KMS-11 (cell line): ENCODE results near the gene CRMP1.

ENCODE experiments used
- H2AFZ ChIP-seq: fragments of 200-600 bp; sonication (generic); 2 replicates; pipeline ENCODE4 v1.6.1; 2016; ENCODE audit warnings: antibody characterized with exemption, mixed run types, low read depth
- H3K27ac ChIP-seq: fragments of 200-600 bp; sonication (generic); 2 replicates; pipeline ENCODE4 v1.6.1; 2016; ENCODE audit warnings: mild to moderate bottlenecking, mixed run types
- H3K27me3 ChIP-seq: fragments of 200-600 bp; sonication (generic); 2 replicates; pipeline ENCODE4 v1.6.1; 2017; ENCODE audit warnings: mild to moderate bottlenecking, low read depth, mixed run types, moderate library complexity; ENCODE audit not compliant: insufficient read depth
- H3K36me3 ChIP-seq: fragments of 200-600 bp; sonication (generic); 2 replicates; pipeline ENCODE4 v1.6.1; 2017; ENCODE audit warnings: mild to moderate bottlenecking, mixed run types; ENCODE audit not compliant: insufficient read depth
- H3K4me1 ChIP-seq: fragments of 200-600 bp; sonication (generic); 2 replicates; pipeline ENCODE4 v1.6.1; 2016; ENCODE audit warnings: mild to moderate bottlenecking, low read depth, mixed run types; ENCODE audit not compliant: poor library complexity, severe bottlenecking
- H3K4me2 ChIP-seq: fragments of 200-600 bp; sonication (generic); 2 replicates; pipeline ENCODE4 v1.7.0; 2016; ENCODE audit warnings: mild to moderate bottlenecking, mixed run types
- H3K4me3 ChIP-seq: fragments of 200-600 bp; sonication (generic); IDR thresholded peaks from 2 replicates; pipeline ENCODE4 v1.6.1; 2017; ENCODE audit warnings: low read depth, low read length, mixed read lengths; ENCODE audit not compliant: insufficient read depth
- H3K79me2 ChIP-seq: fragments of 200-600 bp; sonication (generic); 2 replicates; pipeline ENCODE4 v1.6.1; 2016; ENCODE audit warnings: low read depth, mixed run types; ENCODE audit not compliant: insufficient read depth
- H3K9ac ChIP-seq: fragments of 200-600 bp; sonication (generic); 2 replicates; pipeline ENCODE4 v1.6.1; 2016; ENCODE audit warnings: mild to moderate bottlenecking, mixed run types
- H4K20me1 ChIP-seq: fragments of 200-600 bp; sonication (generic); 2 replicates; pipeline ENCODE4 v1.6.1; 2016; ENCODE audit warnings: mild to moderate bottlenecking, mixed run types; ENCODE audit not compliant: insufficient read depth
- TF ChIP-seq, protein P1 (sequence below): fragments of 200-600 bp; sonication (generic); conservative IDR thresholded peaks from 2 replicates; pipeline ENCODE4 v1.6.1; 2017; ENCODE audit warnings: low read depth, mild to moderate bottlenecking, antibody characterized with exemption, low read length, moderate library complexity, mixed read lengths

Gene CRMP1

DNA sequence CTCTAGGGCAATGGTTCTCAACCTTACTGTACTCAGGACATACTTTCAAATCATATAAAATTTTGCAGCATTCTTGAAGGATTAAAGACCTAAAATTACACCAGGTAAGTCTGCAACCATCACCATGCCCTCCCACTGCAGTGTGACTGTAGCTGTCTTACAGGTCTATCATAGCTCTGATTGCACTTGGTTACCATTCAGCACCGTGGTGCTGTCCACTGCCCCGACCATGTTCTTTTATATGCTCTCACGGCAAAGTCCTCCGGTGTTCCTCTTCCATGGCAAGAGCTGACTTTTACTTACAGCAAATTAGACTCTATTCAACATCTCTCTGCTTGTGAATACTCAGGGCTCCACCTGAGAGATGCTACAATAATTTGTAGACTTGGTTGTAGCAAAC lies 11.5 kb downstream of the CRMP1 start:
- no peaks in the 10 kb centered on the region for H3K4me1 ChIP-seq
- TF ChIP-seq, protein P1, sequence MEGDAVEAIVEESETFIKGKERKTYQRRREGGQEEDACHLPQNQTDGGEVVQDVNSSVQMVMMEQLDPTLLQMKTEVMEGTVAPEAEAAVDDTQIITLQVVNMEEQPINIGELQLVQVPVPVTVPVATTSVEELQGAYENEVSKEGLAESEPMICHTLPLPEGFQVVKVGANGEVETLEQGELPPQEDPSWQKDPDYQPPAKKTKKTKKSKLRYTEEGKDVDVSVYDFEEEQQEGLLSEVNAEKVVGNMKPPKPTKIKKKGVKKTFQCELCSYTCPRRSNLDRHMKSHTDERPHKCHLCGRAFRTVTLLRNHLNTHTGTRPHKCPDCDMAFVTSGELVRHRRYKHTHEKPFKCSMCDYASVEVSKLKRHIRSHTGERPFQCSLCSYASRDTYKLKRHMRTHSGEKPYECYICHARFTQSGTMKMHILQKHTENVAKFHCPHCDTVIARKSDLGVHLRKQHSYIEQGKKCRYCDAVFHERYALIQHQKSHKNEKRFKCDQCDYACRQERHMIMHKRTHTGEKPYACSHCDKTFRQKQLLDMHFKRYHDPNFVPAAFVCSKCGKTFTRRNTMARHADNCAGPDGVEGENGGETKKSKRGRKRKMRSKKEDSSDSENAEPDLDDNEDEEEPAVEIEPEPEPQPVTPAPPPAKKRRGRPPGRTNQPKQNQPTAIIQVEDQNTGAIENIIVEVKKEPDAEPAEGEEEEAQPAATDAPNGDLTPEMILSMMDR, result no peak
- no peaks in the 10 kb centered on the region for H4K20me1 ChIP-seq
- no peak overlapping the region for H3K27ac ChIP-seq
- H3K79me2 ChIP-seq, result no peaks in the 10 kb centered on the region
- no peak overlapping the region for H3K4me3 ChIP-seq
- no peak overlapping the region for H3K9ac ChIP-seq
- no peak overlapping the region for H2AFZ ChIP-seq
- H3K4me2 ChIP-seq, result no peak overlapping the region
- no peaks in the 10 kb centered on the region for H3K36me3 ChIP-seq
- no peaks in the 10 kb centered on the region for H3K27me3 ChIP-seq

DNA sequence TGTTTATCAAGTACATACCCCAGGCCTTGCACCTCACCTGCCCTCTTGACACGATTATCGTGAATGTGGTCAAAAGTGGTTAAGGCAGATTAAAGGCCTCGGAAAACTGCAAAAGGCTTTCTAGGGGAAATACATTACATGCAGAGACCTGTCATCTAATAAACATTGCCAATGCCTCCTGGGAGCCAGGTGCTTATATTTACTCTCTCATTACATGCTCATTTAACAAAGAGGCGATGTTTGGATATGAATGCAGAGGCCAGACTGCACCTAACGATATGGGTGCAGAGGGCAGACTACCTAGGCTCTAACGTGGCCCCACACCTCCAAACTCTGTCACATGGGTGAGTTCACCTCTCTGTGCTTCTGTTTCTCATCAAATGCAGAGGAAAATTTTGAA lies 14.5 kb downstream of the CRMP1 start:
- no peak overlapping the region for H3K9ac ChIP-seq
- H3K4me2 ChIP-seq, result no peak overlapping the region
- no peak overlapping the region for H2AFZ ChIP-seq
- TF ChIP-seq, protein P1, result no peak
- no peaks in the 10 kb centered on the region for H3K36me3 ChIP-seq
- no peaks in the 10 kb centered on the region for H4K20me1 ChIP-seq
- H3K4me3 ChIP-seq, result no peak overlapping the region
- no peaks in the 10 kb centered on the region for H3K79me2 ChIP-seq
- H3K27ac ChIP-seq, result no peak overlapping the region
- H3K27me3 ChIP-seq, result no peaks in the 10 kb centered on the region; the same call in 1 of the 2 replicates
- H3K4me1 ChIP-seq, result no peaks in the 10 kb centered on the region

DNA sequence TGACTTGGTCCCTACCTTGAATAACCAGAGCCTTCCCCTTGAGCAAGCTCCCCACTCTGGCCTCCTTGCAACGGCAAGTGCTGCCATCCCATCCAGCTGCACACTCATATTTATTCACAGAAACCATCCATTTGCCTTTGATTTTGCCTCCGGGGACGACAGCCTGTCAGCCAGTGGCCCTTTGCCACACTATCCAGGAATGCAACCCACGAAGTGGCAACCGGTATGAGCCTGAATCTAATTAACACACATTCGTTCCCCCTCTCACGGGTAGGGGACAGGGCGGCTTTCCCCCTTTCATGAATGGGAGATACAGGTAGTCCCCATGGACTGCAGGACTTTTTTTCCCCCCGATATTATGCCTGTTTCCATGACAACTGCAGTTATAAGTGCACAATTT lies 15.5 kb downstream of the CRMP1 start:
- Histone ChIP-seq H3K27me3 (no peaks in the 10 kb centered on the region; the same call in 1 of the 2 replicates), H3K4me2 (no peak overlapping the region), H3K9ac (no peak overlapping the region), H3K4me1 (no peaks in the 10 kb centered on the region), H4K20me1 (no peaks in the 10 kb centered on the region), H3K36me3 (no peaks in the 10 kb centered on the region), H3K27ac (no peak overlapping the region), H3K4me3 (no peak overlapping the region), H2AFZ (no peak overlapping the region), H3K79me2 (no peaks in the 10 kb centered on the region)
- TF ChIP-seq, protein P1, result no peak

DNA sequence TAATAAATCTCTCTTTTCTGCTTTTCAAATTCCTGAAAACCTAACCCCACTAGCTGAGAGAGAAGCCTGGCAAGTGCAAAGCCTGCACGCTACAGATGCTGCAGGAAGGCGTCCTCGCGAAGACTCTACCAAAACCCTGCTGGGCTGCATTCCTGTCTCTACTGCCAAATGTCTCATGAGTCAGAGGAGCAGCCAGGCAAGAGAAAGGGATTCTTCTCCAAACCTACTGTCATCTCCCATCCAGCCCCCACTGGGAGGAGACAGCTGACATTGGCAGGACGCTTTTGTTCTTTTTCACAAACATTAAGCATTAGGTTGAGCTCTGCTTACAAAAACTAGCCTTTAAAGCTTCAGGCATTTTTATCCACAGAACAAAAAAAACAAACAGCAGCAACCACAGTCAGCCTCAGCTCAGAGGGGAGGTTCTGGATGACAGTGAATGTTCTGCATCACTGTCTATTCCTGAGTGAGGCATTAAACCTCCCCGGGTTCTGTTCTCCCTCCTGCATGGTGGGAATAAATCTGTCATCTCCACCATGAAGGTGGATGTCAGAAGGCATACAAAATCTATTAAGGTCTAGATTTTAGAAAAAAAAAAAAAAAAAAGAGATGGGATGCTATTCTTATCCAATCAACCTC lies 18.0 kb downstream of the CRMP1 start:
- H3K79me2 ChIP-seq, result no peaks in the 10 kb centered on the region
- H3K27ac ChIP-seq, result no peak overlapping the region
- H3K4me2 ChIP-seq, result no peak overlapping the region
- H3K36me3 ChIP-seq, result no peaks in the 10 kb centered on the region
- no peaks in the 10 kb centered on the region for H4K20me1 ChIP-seq
- H3K4me1 ChIP-seq, result no peaks in the 10 kb centered on the region
- no peak overlapping the region for H3K9ac ChIP-seq
- H3K4me3 ChIP-seq, result no peak overlapping the region
- H3K27me3 ChIP-seq, result no peaks in the 10 kb centered on the region; the same call in 1 of the 2 replicates
- TF ChIP-seq, protein P1, result no peak
- H2AFZ ChIP-seq, result no peak overlapping the region
